IMR-90 (cell line): Measurements from ENCODE around the gene BRD4. TPM values are rescaled to one million over a fixed set of nuclear protein-coding genes. Genes with fewer than 3 reads are reported as not detected.

ENCODE experiments used
- ATAC-seq: fragments of 200-7000 bp; cut with Tn5 transposase; 2 replicates; pipeline ENCODE4 v1.9.1; 2020; ENCODE audit warnings: low read depth, mild to moderate bottlenecking, moderate library complexity
- BruUV-seq: library from RNA; stranded (reverse); fragments of 400-500 nt; replicated peaks from 2 replicates; lab custom pipeline; 2021; lab: Mats Ljungman, UMichigan
- CTCF ChIA-PET: fragments of 300-600 bp; formaldehyde crosslinking; extraction: SDS; loops from one replicate; lab custom pipeline; 2021; ENCODE audit warnings: antibody characterized with exemption; lab: Yijun Ruan, JAX
- POLR2A ChIA-PET: fragments of 300-600 bp; sonication (Branson Sonifier 250); formaldehyde crosslinking; loops from one replicate; lab custom pipeline; 2022; ENCODE audit warnings: antibody characterized with exemption; ENCODE audit not compliant: unreplicated experiment; lab: Charles Lee
- DNase-seq: peaks from one replicate; pipeline ENCODE4 v3.0.0; 2013
- H2AFZ ChIP-seq: replicated peaks from 2 replicates; pipeline ENCODE3; 2013; ENCODE audit warnings: low read length, mild to moderate bottlenecking; ENCODE audit not compliant: poor library complexity
- H2AK5ac ChIP-seq: 2 replicates; pipeline ENCODE4 v1.6.1; 2013; ENCODE audit warnings: low read depth, low read length, inconsistent platforms
- H2AK9ac ChIP-seq: replicated peaks from 2 replicates; pipeline ENCODE3; 2013; ENCODE audit warnings: mild to moderate bottlenecking, low read depth, low read length, moderate library complexity; ENCODE audit not compliant: poor library complexity
- H2BK120ac ChIP-seq: 2 replicates; pipeline ENCODE4 v1.6.1; 2013; ENCODE audit warnings: low read depth, low read length, inconsistent platforms
- H2BK15ac ChIP-seq: 3 replicates; pipeline ENCODE4 v1.6.1; 2013; ENCODE audit warnings: low read depth, low read length, inconsistent platforms
- H2BK20ac ChIP-seq: 2 replicates; pipeline ENCODE4 v1.6.1; 2013; ENCODE audit warnings: low read depth, mild to moderate bottlenecking, inconsistent platforms, low read length, moderate library complexity
- H2BK5ac ChIP-seq: 2 replicates; pipeline ENCODE4 v1.6.1; 2013; ENCODE audit warnings: mild to moderate bottlenecking, low read depth, low read length, inconsistent platforms; ENCODE audit not compliant: poor library complexity, severe bottlenecking
- H3K14ac ChIP-seq: replicated peaks from 2 replicates; pipeline ENCODE4 v1.6.1; 2013; ENCODE audit warnings: low read depth, low read length, inconsistent platforms
- H3K18ac ChIP-seq: 2 replicates; pipeline ENCODE4 v1.6.1; 2013; ENCODE audit warnings: low read depth, low read length, control low read depth
- H3K23ac ChIP-seq: 2 replicates; pipeline ENCODE4 v1.6.1; 2013; ENCODE audit warnings: low read depth, low read length, inconsistent platforms
- H3K27ac ChIP-seq: 2 replicates; pipeline ENCODE4 v1.5.1; 2013; ENCODE audit warnings: mild to moderate bottlenecking, control low read depth, low read length; ENCODE audit not compliant: insufficient read depth
- H3K27me3 ChIP-seq: 2 replicates; pipeline ENCODE4 v1.6.1; 2013; ENCODE audit warnings: low read length; ENCODE audit not compliant: control insufficient read depth, insufficient read depth
- H3K36me3 ChIP-seq: 2 replicates; pipeline ENCODE4 v1.6.1; 2013; ENCODE audit warnings: low read length, mixed read lengths; ENCODE audit not compliant: control insufficient read depth, insufficient read depth
- H3K4ac ChIP-seq: 2 replicates; pipeline ENCODE4 v1.6.1; 2013; ENCODE audit warnings: low read depth, low read length, inconsistent platforms
- H3K4me1 ChIP-seq: 2 replicates; pipeline ENCODE4 v1.6.1; 2013; ENCODE audit warnings: low read length, mixed read lengths; ENCODE audit not compliant: control insufficient read depth, insufficient read depth
- H3K4me2 ChIP-seq: 2 replicates; pipeline ENCODE4 v1.6.1; 2013; ENCODE audit warnings: low read depth, mild to moderate bottlenecking, control low read depth, low read length, moderate library complexity
- H3K4me3 ChIP-seq: 2 replicates; pipeline ENCODE4 v1.5.1; 2013; ENCODE audit warnings: low read depth, mild to moderate bottlenecking, control low read depth, low read length, moderate library complexity; ENCODE audit not compliant: insufficient read depth
- H3K56ac ChIP-seq: 2 replicates; pipeline ENCODE4 v1.6.1; 2013; ENCODE audit warnings: low read length, inconsistent platforms; ENCODE audit not compliant: insufficient read depth; ENCODE audit errors: extremely low read depth
- H3K79me1 ChIP-seq, 2 experiments: 2 replicates each; pipeline ENCODE4 v1.6.1; 2013; ENCODE audit warnings: low read length in 2 of 2, inconsistent platforms in 1 of 2, low read depth in 1 of 2
- H3K9ac ChIP-seq: 2 replicates; pipeline ENCODE4 v1.6.1; 2013; ENCODE audit warnings: low read depth, low read length, control low read depth
- H3K9me1 ChIP-seq: 2 replicates; pipeline ENCODE4 v1.6.1; 2013; ENCODE audit warnings: low read length, inconsistent platforms; ENCODE audit not compliant: insufficient read depth
- H3K9me3 ChIP-seq: 2 replicates; pipeline ENCODE4 v1.6.1; 2013; ENCODE audit warnings: low read length; ENCODE audit not compliant: control insufficient read depth, insufficient read depth
- H4K20me1 ChIP-seq: 2 replicates; pipeline ENCODE4 v1.6.1; 2013; ENCODE audit warnings: low read length, inconsistent platforms; ENCODE audit not compliant: insufficient read depth
- H4K5ac ChIP-seq: 2 replicates; pipeline ENCODE4 v1.6.1; 2013; ENCODE audit warnings: mild to moderate bottlenecking, low read depth, low read length, control low read depth
- H4K8ac ChIP-seq, 2 experiments: 2 replicates each; pipeline ENCODE4 v1.6.1; 2013; ENCODE audit warnings: low read depth in 2 of 2, low read length in 2 of 2, control low read depth in 1 of 2, inconsistent platforms in 1 of 2
- H4K91ac ChIP-seq: 2 replicates; pipeline ENCODE4 v1.6.1; 2013; ENCODE audit warnings: low read depth, low read length, inconsistent platforms; ENCODE audit not compliant: insufficient read depth
- MAZ ChIP-seq: IDR thresholded peaks from 2 replicates; pipeline ENCODE4 v1.6.1; 2012; ENCODE audit warnings: low read depth, mild to moderate bottlenecking, low read length, improper control_type of control experiment, moderate library complexity, borderline replicate concordance
- NFE2L2 ChIP-seq: fragments of 150-350 bp; IDR thresholded peaks from 2 replicates; pipeline ENCODE4 v1.6.1; 2016; ENCODE audit warnings: low read depth, mild to moderate bottlenecking, low read length
- RFX5 ChIP-seq: IDR thresholded peaks from 2 replicates; pipeline ENCODE4 v1.8.0; 2012; ENCODE audit warnings: low read depth, mild to moderate bottlenecking, low read length, moderate library complexity
- WGBS, 2 experiments: methylation state at CpG; one replicate each; pipeline versions ENCODE4 v1.1.5 to v1.1.7; 2013; ENCODE audit warnings: missing lambda C conversion rate in 2 of 2; ENCODE audit not compliant: insufficient read length in 1 of 2; ENCODE audit errors: extremely low coverage in 2 of 2; 5-methylcytosine and 5-hydroxymethylcytosine counted together
- dilution Hi-C: fragments of 300-500 bp; cut with HindIII; formaldehyde crosslinking; loops from one replicate; pipeline ENCODE4 v1.14.3; 2018; ENCODE audit warnings: low sequenced_read_pairs; ENCODE audit not compliant: unreplicated experiment
- in situ Hi-C: fragments of 300-500 bp; cut with MboI; formaldehyde crosslinking; loops from 3 replicates; pipeline ENCODE4 v1.14.3; 2019; ENCODE audit warnings: low sequenced_read_pairs, inconsistent platforms, mixed read lengths
- intact Hi-C: fragments of 100-400 bp; cut with micrococcal nuclease; formaldehyde crosslinking; loops from 2 replicates; pipeline ENCODE4 v1.10.0; 2022
- polyA plus RNA-seq, 3 experiments: library from polyadenylated mRNA; depleted of rRNA; stranded (reverse); fragments of >200 nt; gene quantifications; 2 replicates each; pipeline ENCODE4 v1.2.3, GENCODE V29; 2012; ENCODE audit warnings: low replicate concordance in 1 of 3
- total RNA-seq: library from RNA; depleted of rRNA; stranded (reverse); fragments of >200 nt; gene quantifications from 2 replicates; pipeline ENCODE4 v1.2.3, GENCODE V29; 2012
- TF ChIP-seq, protein P1 (sequence below): conservative IDR thresholded peaks from 2 replicates; pipeline ENCODE4 v1.5.1; 2012; ENCODE audit warnings: mild to moderate bottlenecking, low read depth, low read length, improper control_type of control experiment

The BRD4 gene
- total and polyA plus RNA-seq, 2 of the 4 experiments (the other 2 are of a cell fraction): 7.0 to 21.1 TPM

DNA sequence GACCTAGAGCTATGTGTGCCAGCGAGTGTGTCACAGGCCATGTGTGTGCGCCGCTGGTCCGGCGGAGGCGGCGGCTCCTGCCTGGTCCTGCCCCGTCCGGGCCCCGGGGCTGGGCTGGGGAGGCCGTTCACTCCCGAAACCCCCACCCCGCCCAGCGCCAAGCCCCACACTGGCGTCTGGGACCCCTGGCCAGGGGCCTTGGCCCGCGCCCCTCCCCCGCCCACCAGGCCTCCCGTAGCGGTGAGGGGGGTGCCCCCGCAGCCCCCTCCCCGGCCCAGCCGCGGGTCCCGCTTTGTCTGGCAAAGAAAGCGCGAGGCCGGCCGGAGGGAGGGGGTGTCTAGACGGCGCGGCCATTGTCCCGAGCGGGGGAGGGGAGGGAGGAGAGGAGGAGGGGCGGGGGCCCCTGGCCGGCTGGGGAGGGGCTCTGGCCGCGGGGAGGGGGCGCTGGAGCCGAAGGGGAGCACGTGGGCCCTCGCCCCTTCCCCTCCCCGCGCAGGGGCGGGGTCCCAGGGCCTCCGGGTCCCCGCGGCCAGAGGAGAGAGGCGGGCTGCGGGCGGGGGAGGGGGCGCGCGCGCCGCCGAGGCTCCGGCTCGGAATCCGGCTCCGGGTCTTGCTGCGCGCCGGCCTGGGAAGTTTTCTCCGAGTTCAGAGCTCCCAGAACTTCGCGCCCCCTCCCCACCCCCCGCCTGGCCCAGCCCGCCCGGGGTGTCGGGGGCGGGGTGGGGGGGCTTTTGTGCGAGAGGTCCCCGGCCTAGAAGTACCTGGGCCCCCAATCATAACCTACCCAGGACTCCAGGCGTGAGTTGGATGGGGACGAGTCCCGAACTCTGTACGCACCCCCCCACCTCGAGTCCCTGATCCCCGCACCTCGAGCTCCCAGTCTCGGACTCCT is 132.4 kb downstream of the BRD4 start:
- H3K9me1 ChIP-seq: peaks cover 10% of the 10 kb centered on the region
- H3K4me3 ChIP-seq: peak overlapping the region; percentile 95
- POLR2A ChIA-PET: no interaction called here
- peak overlapping the region; percentile 32; the same call in 1 of the 2 replicates for H2BK120ac ChIP-seq
- no TSS peak for BruUV-seq
- in situ Hi-C loops (no loop called here), dilution Hi-C loops (no loop called here), intact Hi-C loops (loop anchor here (5.0 kb wide), 1 partner anchor 52 kb away; no protein-coding TSS in a partner anchor)
- peak overlapping the region; percentile 89 for H2AFZ ChIP-seq
- peak overlapping the region; percentile 94 for H3K4me2 ChIP-seq
- WGBS, 2 experiments: 13% methylated on average over 8 of the region's 82 CpGs; no CpG with 5 or more reads in 1 of the 2 experiments
- H2BK15ac ChIP-seq: no peak overlapping the region
- TF ChIP-seq MAZ (peak; percentile 76; the same call in 1 of the 2 replicates), NFE2L2 (no peak), RFX5 (no peak)
- TF ChIP-seq, protein P1, sequence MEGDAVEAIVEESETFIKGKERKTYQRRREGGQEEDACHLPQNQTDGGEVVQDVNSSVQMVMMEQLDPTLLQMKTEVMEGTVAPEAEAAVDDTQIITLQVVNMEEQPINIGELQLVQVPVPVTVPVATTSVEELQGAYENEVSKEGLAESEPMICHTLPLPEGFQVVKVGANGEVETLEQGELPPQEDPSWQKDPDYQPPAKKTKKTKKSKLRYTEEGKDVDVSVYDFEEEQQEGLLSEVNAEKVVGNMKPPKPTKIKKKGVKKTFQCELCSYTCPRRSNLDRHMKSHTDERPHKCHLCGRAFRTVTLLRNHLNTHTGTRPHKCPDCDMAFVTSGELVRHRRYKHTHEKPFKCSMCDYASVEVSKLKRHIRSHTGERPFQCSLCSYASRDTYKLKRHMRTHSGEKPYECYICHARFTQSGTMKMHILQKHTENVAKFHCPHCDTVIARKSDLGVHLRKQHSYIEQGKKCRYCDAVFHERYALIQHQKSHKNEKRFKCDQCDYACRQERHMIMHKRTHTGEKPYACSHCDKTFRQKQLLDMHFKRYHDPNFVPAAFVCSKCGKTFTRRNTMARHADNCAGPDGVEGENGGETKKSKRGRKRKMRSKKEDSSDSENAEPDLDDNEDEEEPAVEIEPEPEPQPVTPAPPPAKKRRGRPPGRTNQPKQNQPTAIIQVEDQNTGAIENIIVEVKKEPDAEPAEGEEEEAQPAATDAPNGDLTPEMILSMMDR: no peak
- H3K27me3 ChIP-seq: no peaks in the 10 kb centered on the region
- H3K4ac ChIP-seq: peak overlapping the region; percentile 84
- H2BK20ac ChIP-seq: no peak overlapping the region
- CTCF ChIA-PET: no interaction called here
- peaks cover 15% of the 10 kb centered on the region for H3K4me1 ChIP-seq
- H4K20me1 ChIP-seq: peaks cover 12% of the 10 kb centered on the region
- H4K91ac ChIP-seq: peak overlapping the region; percentile 62; the same call in 1 of the 2 replicates
- H4K8ac ChIP-seq: peak overlapping the region; percentile 25 to 86; a peak in 3 of 4 replicates
- DNase-seq: peak; percentile 16
- peak overlapping the region; percentile 88 for H3K9ac ChIP-seq
- H2BK5ac ChIP-seq: no peak overlapping the region
- H3K79me1 ChIP-seq: peaks cover 11 to 40% of the 10 kb centered on the region in 2 experiments
- peaks cover 5% of the 10 kb centered on the region for H3K36me3 ChIP-seq
- H2AK5ac ChIP-seq: peak overlapping the region; percentile 85
- peak overlapping the region; percentile 97 for H3K14ac ChIP-seq
- H3K23ac ChIP-seq: peak overlapping the region; percentile 99
- peak; percentile 44 for ATAC-seq
- H3K56ac ChIP-seq: no peak overlapping the region
- no peaks in the 10 kb centered on the region for H3K9me3 ChIP-seq
- peak overlapping the region; percentile 95 for H2AK9ac ChIP-seq
- H4K5ac ChIP-seq: 0 out of 2 replicates have a peak overlapping the region, but pooled peaks have one; percentile 25
- peak overlapping the region; percentile 30; the same call in 1 of the 2 replicates for H3K27ac ChIP-seq
- H3K18ac ChIP-seq: peak overlapping the region; percentile 37; the same call in 1 of the 2 replicates
